ENCODE data around the gene SNX30. TPM values are rescaled to one million over a fixed set of nuclear protein-coding genes. Genes with fewer than 3 reads are reported as not detected.

The SNX30 gene
- polyA plus RNA-seq, 1 of the 3 experiments (the other 2 are of a cell fraction), result 2.7 TPM

DNA sequence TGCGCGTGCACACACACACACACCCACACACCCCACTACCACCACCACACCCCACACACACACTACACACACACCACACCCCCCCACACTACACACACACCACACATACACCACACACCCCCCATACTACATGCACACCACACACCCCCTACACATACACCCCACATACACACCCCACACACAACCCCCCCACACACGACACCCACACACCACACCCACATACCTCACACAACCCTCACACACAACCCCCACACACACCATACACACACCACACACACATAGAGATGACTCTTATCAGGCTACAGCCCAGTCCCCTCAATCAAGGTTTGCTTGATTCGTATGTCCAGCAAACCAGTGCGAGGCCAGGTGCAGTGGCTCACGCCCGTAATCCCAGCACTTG, 114.4 kb downstream of the SNX30 start:
- 91% methylated on average over 7 of the region's 7 CpGs for WGBS (ENCODE audit: low lambda C conversion rate)
- Histone ChIP-seq H3F3A (replicated peaks; ENCODE audit: insufficient read depth) (no peaks in the 10 kb centered on the region), H3K4me2 (no peak overlapping the region), H4K20me1 (ENCODE audit: insufficient read depth) (no peaks in the 10 kb centered on the region), H3K79me2 (ENCODE audit: insufficient read depth) (no peaks in the 10 kb centered on the region), H3K27me3 (ENCODE audit: insufficient read depth) (no peaks in the 10 kb centered on the region), H2AFZ (ENCODE audit: low read depth) (no peak overlapping the region), H3K9me3 (no peaks in the 10 kb centered on the region), H3K4me1 (ENCODE audit: control insufficient read depth in 1 of 2, insufficient read depth in 2 of 2, low read depth in 1 of 2, low read length in 1 of 2) (no peaks in the 10 kb centered on the region), H3K4me3 (ENCODE audit: low read depth in 2 of 2, low read length in 1 of 2) (no peak overlapping the region), H3K9ac (no peak overlapping the region), H3K9me2 (no peaks in the 10 kb centered on the region), H3K27ac (ENCODE audit: low read depth in 2 of 2, low read length in 1 of 2) (no peak overlapping the region), H3K36me3 (replicated peaks in 1 of 2; ENCODE audit: control insufficient read depth in 1 of 2, insufficient read depth in 2 of 2, low read length in 1 of 2) (peaks cover 0 to 6% of the 10 kb centered on the region in 2 experiments)
- POLR2A ChIA-PET, result no interaction called here
- no peak for TF ChIP-seq EP300 (IDR thresholded peaks at IDR 0.05; ENCODE audit: borderline replicate concordance in 1 of 2, low read depth in 1 of 2, low read length in 1 of 2)
- TF ChIP-seq CHD2 (IDR thresholded peaks at IDR 0.05; ENCODE audit: low read length, partially characterized antibody), result no peak
- no peak for TF ChIP-seq SIN3A (IDR thresholded peaks at IDR 0.05; ENCODE audit: borderline replicate concordance, low read depth, low read length)
- no peak for TF ChIP-seq FOXJ3 (CRISPR knock-in tag; IDR thresholded peaks at IDR 0.05)
- TF ChIP-seq RCOR1 (IDR thresholded peaks at IDR 0.05; ENCODE audit: low read length), result no peak
- TF ChIP-seq USF2 (IDR thresholded peaks at IDR 0.05; ENCODE audit: borderline replicate concordance, low read depth, low read length), result no peak
- no peak for TF ChIP-seq TEAD4 (IDR thresholded peaks at IDR 0.05; ENCODE audit: borderline replicate concordance, insufficient read depth)
- TF ChIP-seq ZBTB33 (IDR thresholded peaks at IDR 0.05; ENCODE audit: borderline replicate concordance, low read depth), result no peak
- no peak for TF ChIP-seq MXI1 (IDR thresholded peaks at IDR 0.05; ENCODE audit: low read depth, low read length)
- TF ChIP-seq, protein P1, sequence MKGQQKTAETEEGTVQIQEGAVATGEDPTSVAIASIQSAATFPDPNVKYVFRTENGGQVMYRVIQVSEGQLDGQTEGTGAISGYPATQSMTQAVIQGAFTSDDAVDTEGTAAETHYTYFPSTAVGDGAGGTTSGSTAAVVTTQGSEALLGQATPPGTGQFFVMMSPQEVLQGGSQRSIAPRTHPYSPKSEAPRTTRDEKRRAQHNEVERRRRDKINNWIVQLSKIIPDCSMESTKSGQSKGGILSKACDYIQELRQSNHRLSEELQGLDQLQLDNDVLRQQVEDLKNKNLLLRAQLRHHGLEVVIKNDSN (IDR thresholded peaks at IDR 0.05; ENCODE audit: borderline replicate concordance, low read depth), result no peak
- TF ChIP-seq GATA2 (CRISPR knock-in tag; IDR thresholded peaks at IDR 0.05), result no peak
- TF ChIP-seq IRF3 (IDR thresholded peaks at IDR 0.05; ENCODE audit: low read depth, low read length), result no peak
- TF ChIP-seq POLR2AphosphoS5 (IDR thresholded peaks at IDR 0.05; ENCODE audit: low read depth, low read length), result no peak
- TF ChIP-seq TAF1 (IDR thresholded peaks at IDR 0.05; ENCODE audit: borderline replicate concordance, low read depth, low read length), result no peak
- DNase-seq, result no peak
- CTCF ChIA-PET, result interaction anchor here (2.0 kb wide), 1 partner anchor 20 kb away, joined by 7 read pairs; no protein-coding TSS in a partner anchor

All from SK-N-SH (cell line).